Small intestine (tissue), 7 donors: ENCODE results near the gene TGM6. TPM values are rescaled to one million over a fixed set of nuclear protein-coding genes. Genes with fewer than 3 reads are reported as not detected.

ENCODE experiments used
- DNase-seq, 2 donors: peaks; one replicate each; pipeline versions ENCODE4 v3.0.0 to v3.0.0-alpha.2; 2013
- FAIRE-seq: peaks from 2 replicates; lab custom pipeline; 2012; peaks lifted over from hg19 to GRCh38; lab: Jason Lieb, UNC
- H3K27ac ChIP-seq, 3 donors: one replicate each; pipeline ENCODE4 v1.5.1; 2013; ENCODE audit warnings: low read length in 2 of 3, mild to moderate bottlenecking in 2 of 3, control low read depth in 1 of 3, inconsistent platforms in 1 of 3, low read depth in 1 of 3, moderate library complexity in 1 of 3
- H3K27me3 ChIP-seq, 3 donors: one replicate each; pipeline ENCODE4 v1.6.1; 2013; ENCODE audit warnings: low read length in 3 of 3, inconsistent platforms in 1 of 3; ENCODE audit not compliant: control insufficient read depth in 3 of 3, insufficient read depth in 3 of 3
- H3K36me3 ChIP-seq, 3 donors: one replicate each; pipeline ENCODE4 v1.6.1; 2013; ENCODE audit warnings: low read length in 3 of 3, inconsistent platforms in 1 of 3, low read depth in 1 of 3, mild to moderate bottlenecking in 1 of 3, moderate library complexity in 1 of 3; ENCODE audit not compliant: control insufficient read depth in 3 of 3, insufficient read depth in 2 of 3
- H3K4me1 ChIP-seq, 3 donors: one replicate each; pipeline ENCODE4 v1.6.1; 2013; ENCODE audit warnings: low read length in 2 of 3, inconsistent platforms in 1 of 3, low read depth in 1 of 3, mild to moderate bottlenecking in 1 of 3, moderate library complexity in 1 of 3; ENCODE audit not compliant: control insufficient read depth in 3 of 3, insufficient read depth in 2 of 3
- H3K4me3 ChIP-seq, 3 donors: one replicate each; pipeline ENCODE4 v1.5.1; 2013; ENCODE audit warnings: low read length in 3 of 3, control low read depth in 1 of 3, inconsistent platforms in 1 of 3, low read depth in 1 of 3, mild to moderate bottlenecking in 1 of 3, moderate library complexity in 1 of 3
- H3K9me3 ChIP-seq, 2 donors: one replicate each; pipeline ENCODE4 v1.6.1; 2013; ENCODE audit warnings: low read depth in 1 of 2, low read length in 1 of 2; ENCODE audit not compliant: control insufficient read depth in 2 of 2, insufficient read depth in 1 of 2
- WGBS, 3 donors: extraction: QIAGEN DNeasy Blood & Tissue Kit; methylation state at CpG; one replicate each; pipeline ENCODE4 v1.1.7; 2013; 5-methylcytosine and 5-hydroxymethylcytosine counted together
- polyA plus RNA-seq, 4 donors: library from polyadenylated mRNA; stranded (reverse) in 3 of 4; unstranded in 1 of 4; fragments of 200-250 nt in 3 of 4; fragments of 120-200 nt in 1 of 4; gene quantifications; one replicate each; pipeline versions ENCODE4 v1.2.1 to v1.2.3, GENCODE V29; 2013
- donor health status: healthy with polysubstance abuse.
- donor health status: control.
- donor health status: control.
- donor health status: Bipolar disorder and iron deficiency.
- donor health status: healthy.

The TGM6 gene
- polyA plus RNA-seq, 4 donors: not detected

DNA sequence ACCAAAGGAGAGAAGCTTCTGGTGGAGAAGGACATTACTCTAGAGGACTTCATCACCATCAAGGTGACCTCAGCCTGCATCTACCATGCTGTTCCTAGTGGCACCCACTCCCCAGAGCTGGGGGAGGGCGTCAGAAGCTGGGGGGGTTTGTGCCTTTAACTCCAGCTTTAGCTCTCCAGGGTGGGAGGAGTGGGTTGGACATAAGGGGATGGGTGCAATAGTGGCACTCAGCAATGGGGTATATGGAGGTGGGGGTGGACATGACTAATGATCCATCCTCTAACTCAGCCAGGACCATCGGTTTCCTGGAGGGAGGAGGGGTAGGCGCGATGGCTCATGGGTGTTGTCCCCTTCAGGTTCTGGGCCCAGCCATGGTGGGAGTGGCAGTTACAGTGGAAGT is 49.8 kb downstream of the TGM6 start:
- H3K4me1 ChIP-seq: no peaks in the 10 kb centered on the region
- no peak for FAIRE-seq
- 71 to 80% (median 77%) methylated on average over 4 of the region's 4 CpGs for WGBS, 3 donors
- no peaks in the 10 kb centered on the region for H3K9me3 ChIP-seq
- no peak for DNase-seq
- H3K27me3 ChIP-seq: peaks cover 0 to 8% (median 3%) of the 10 kb centered on the region in 3 donors
- no peaks in the 10 kb centered on the region for H3K36me3 ChIP-seq
- H3K4me3 ChIP-seq: no peak overlapping the region
- no peak overlapping the region for H3K27ac ChIP-seq

DNA sequence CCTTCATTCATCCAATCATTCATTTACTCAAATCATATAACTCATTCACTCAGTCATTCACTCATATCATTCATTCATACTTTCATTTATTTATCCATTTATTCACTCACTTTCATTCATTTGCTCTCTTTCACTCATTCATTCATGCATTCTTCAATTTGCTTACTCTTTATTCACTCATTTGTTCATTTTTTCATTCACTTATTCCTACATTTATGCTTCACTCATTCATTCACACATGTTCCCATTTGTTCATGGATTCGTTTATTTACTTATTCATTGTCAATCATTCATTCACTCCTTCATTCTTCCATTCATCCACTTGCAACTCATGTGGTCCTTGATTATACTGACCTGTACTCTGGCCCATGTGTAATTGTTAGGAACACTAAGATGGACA is 50.5 kb downstream of the TGM6 start:
- 28 to 47% (median 33%) methylated on average over 1 of the region's 1 CpG for WGBS, 3 donors
- H3K27ac ChIP-seq: no peak overlapping the region
- H3K9me3 ChIP-seq: no peaks in the 10 kb centered on the region
- no peak for FAIRE-seq
- H3K36me3 ChIP-seq: no peaks in the 10 kb centered on the region
- DNase-seq: no peak
- no peak overlapping the region for H3K4me3 ChIP-seq
- peaks cover 0 to 8% (median 3%) of the 10 kb centered on the region in 3 donors for H3K27me3 ChIP-seq
- no peaks in the 10 kb centered on the region for H3K4me1 ChIP-seq

DNA sequence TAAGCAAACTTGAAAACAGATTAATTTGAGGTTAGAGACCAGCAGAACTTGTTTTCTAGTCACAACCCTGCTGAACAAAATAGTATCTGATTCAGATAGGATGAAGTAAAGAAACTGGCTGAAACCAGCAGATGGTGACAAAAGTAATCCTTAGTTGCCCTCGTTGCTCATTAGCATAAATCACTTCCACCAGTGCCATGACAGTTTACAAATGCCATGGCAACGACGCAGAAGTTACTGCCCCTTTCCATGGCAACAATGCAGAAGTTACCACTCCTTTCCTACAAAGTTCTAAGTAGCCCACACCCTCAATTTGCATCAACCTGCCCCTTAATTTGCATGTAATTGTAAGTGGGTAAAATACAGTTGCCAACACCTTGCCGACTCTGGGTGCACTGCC is 66.1 kb downstream of the TGM6 start:
- no peaks in the 10 kb centered on the region for H3K4me1 ChIP-seq
- H3K27ac ChIP-seq: no peak overlapping the region
- no peak overlapping the region for H3K4me3 ChIP-seq
- DNase-seq (no peak), FAIRE-seq (no peak)
- H3K27me3 ChIP-seq: no peaks in the 10 kb centered on the region
- H3K9me3 ChIP-seq: no peaks in the 10 kb centered on the region
- WGBS, 3 donors: 72 to 79% (median 75%) methylated on average over 4 of the region's 4 CpGs
- no peaks in the 10 kb centered on the region for H3K36me3 ChIP-seq

DNA sequence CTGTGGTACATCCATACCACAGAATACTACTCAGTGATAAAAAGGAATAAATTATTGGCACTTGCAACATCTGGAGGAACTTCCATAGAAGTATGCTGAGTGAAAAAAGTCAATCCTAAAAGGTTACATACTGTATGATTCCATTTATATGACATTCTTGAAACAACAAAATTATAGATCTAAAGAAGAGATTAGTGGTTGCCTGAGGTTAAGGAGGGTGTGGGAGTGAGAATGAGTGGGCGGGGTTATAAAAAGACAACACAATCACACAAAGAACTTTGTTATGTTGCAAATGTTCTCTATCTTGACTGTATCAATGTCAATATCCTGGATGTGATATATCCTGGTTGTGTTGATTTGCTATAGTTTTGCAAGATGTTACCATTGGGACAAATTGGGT is 68.7 kb downstream of the TGM6 start:
- FAIRE-seq: no peak
- Histone ChIP-seq H3K27ac (no peak overlapping the region), H3K27me3 (no peaks in the 10 kb centered on the region), H3K4me1 (no peaks in the 10 kb centered on the region), H3K36me3 (no peaks in the 10 kb centered on the region), H3K4me3 (no peak overlapping the region), H3K9me3 (no peaks in the 10 kb centered on the region)
- DNase-seq: no peak
- 86 to 97% (median 89%) methylated on average over 1 of the region's 1 CpG for WGBS, 3 donors

DNA sequence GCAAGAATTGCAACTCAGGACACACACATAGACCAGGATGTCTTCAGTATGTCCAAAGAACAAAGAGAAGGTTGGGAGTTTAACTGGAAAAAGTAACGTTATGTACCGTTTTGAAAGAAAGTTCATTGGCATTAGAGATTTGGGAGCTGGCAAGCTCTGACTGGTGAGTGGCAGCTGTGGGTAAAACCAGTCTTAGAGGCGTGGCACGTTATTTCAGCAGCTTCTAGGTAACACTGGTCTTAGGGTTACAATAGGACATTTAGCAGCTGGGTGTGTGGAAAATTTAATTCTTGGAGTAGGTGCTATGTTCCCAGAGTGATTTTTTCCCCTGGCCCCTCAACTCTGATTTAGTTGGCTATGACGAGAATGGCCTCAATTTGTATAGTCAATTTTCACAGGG is 70.7 kb downstream of the TGM6 start:
- FAIRE-seq: no peak
- WGBS, 3 donors: 51 to 80% (median 67%) methylated on average over 5 of the region's 5 CpGs
- H3K27ac ChIP-seq: no peak overlapping the region

DNA sequence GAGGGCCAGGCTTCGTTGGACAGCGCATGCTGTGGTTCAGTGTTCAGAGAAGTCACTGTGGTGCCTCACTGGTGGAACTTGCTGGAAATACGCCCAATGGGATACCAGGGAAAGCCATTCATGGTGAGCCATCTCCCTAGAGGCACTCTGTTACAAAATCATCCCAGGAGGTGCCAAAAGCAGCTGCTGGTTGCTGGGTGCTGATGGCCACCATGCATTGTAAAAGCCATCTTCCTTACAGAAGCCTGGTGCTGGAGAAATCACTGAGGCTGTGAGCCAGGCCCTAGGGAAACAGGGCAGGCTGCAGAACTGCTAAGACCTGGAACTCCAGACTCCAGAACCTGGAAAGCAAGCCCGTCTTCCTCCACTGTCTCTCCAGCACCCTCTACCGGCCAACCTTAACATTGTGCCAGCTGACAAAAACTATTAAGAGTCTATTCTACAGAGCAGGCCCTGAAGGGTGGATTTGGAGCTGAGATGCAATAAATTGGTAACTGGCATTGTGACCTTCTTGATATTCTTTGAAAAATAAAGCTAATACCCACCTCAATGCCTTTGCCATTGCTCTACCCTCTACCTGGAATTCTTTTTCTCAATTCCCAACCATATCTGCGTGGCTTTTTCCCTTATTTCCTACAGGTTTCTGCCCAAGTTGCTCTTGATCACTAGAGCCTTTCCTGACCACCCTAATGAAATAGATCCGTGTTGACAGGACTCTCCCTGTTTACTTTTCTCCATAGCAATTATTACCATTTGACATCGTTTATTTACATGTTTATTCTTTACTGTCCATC is 71.4 kb downstream of the TGM6 start:
- no peaks in the 10 kb centered on the region for H3K36me3 ChIP-seq
- no peak overlapping the region for H3K27ac ChIP-seq
- no peaks in the 10 kb centered on the region for H3K4me1 ChIP-seq
- no peak for FAIRE-seq
- no peaks in the 10 kb centered on the region for H3K9me3 ChIP-seq
- H3K27me3 ChIP-seq: no peaks in the 10 kb centered on the region
- peak; percentile 68 to 73 for DNase-seq
- 54 to 58% (median 56%) methylated on average over 8 of the region's 8 CpGs for WGBS, 3 donors
- no peak overlapping the region for H3K4me3 ChIP-seq

More for the DNA sequence above, 70.7 kb downstream of the TGM6 start:
- no peak overlapping the region for H3K4me3 ChIP-seq
- H3K4me1 ChIP-seq: no peaks in the 10 kb centered on the region
- DNase-seq: no peak
- no peaks in the 10 kb centered on the region for H3K9me3 ChIP-seq
- no peaks in the 10 kb centered on the region for H3K27me3 ChIP-seq
- H3K36me3 ChIP-seq: no peaks in the 10 kb centered on the region

DNA sequence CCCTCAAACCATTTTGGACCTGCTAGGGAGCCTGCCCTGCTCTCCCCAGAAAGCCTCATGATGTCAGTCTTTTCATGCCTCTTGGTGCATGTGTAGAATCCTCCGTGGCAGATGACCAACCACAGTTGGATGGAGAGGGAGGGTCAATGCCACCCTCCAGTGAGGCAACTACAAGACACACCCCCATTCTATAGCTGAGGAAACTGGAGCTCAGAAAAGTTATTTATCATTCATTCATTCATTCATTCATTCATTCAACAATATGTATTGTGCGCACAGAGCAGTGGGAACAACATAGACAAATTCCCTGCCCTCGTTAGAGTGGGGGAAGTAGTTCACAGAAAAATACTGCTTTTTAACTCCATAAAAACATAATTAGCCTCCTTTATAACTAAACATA is 73.1 kb downstream of the TGM6 start:
- no peaks in the 10 kb centered on the region for H3K36me3 ChIP-seq
- FAIRE-seq (no peak), DNase-seq (no peak)
- no peak overlapping the region for H3K4me3 ChIP-seq
- no peak overlapping the region for H3K27ac ChIP-seq
- H3K9me3 ChIP-seq: no peaks in the 10 kb centered on the region
- WGBS, 3 donors: 77 to 83% (median 83%) methylated on average over 3 of the region's 3 CpGs
- no peaks in the 10 kb centered on the region for H3K27me3 ChIP-seq
- no peaks in the 10 kb centered on the region for H3K4me1 ChIP-seq

DNA sequence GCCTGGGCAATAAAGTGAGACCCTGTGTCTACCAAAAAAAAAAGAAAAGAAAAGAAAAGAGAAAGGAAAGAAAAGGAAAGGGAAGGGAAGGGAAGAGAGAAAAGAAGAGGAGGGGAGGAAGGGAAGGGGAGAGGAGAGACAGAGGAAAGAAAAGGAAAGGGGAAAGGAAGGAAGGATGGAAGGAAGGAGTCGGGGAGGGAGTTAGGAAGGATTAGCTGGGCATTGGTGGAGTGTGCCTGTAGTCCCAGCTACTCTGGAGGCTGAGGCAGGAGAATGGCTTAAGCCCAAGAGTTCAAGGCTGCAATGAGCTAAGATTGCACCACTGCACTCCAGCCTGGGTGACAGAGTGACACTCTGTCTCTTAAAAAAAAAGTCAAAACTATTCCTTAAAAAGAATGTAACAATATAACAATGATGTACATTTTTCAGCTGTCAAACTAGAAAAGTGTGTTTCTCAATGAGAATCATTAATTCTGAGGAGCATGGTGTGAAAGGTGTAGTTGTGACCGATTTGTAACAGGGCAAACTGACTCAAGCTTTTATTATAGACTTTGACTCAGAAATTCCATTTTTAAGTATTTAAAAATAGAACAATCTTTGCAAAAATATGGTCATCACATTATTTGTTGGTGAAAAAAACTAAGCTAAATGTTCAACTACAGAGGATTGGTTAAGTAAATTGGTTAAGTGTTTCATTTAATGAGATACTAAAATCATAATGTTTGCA is 75.2 kb downstream of the TGM6 start:
- Histone ChIP-seq H3K4me3 (no peak overlapping the region), H3K9me3 (no peaks in the 10 kb centered on the region), H3K4me1 (no peaks in the 10 kb centered on the region), H3K27ac (no peak overlapping the region), H3K27me3 (no peaks in the 10 kb centered on the region), H3K36me3 (peaks cover 3 to 9% (median 8%) of the 10 kb centered on the region in 3 donors)
- FAIRE-seq (no peak), DNase-seq (no peak)
- WGBS, 3 donors: 77 to 89% (median 88%) methylated on average over 2 of the region's 2 CpGs
